Panc1 (cell line): Measurements from ENCODE around the gene SND1. TPM values are rescaled to one million over a fixed set of nuclear protein-coding genes. Genes with fewer than 3 reads are reported as not detected.

ENCODE experiments used
- ATAC-seq: fragments of 200-7000 bp; cut with Tn5 transposase; 2 replicates; pipeline ENCODE4 v1.9.1; 2020; ENCODE audit warnings: mild to moderate bottlenecking, moderate library complexity
- BruUV-seq: library from RNA; stranded (reverse); fragments of 400-500 nt; replicated peaks from 2 replicates; lab custom pipeline; 2021; lab: Mats Ljungman, UMichigan
- CTCF ChIA-PET: fragments of 300-600 bp; sonication (Branson Sonifier 250); formaldehyde crosslinking; loops from one replicate; lab custom pipeline; 2022; ENCODE audit warnings: antibody characterized with exemption; lab: Charles Lee
- POLR2A ChIA-PET: fragments of 300-600 bp; sonication (Branson Sonifier 250); formaldehyde crosslinking; loops from one replicate; lab custom pipeline; 2022; ENCODE audit warnings: antibody characterized with exemption; lab: Charles Lee
- DNase-seq: peaks from one replicate; pipeline ENCODE4 v3.0.0-alpha.2; 2010; ENCODE audit warnings: low read depth, low spot score
- H3K27ac ChIP-seq: 2 replicates; pipeline ENCODE4 v1.5.1; 2011; ENCODE audit warnings: mild to moderate bottlenecking, low read length, inconsistent platforms
- H3K27me3 ChIP-seq: fragments of 200-500 bp; sonication (Bioruptor generic); 2 replicates; pipeline ENCODE4 v1.6.0; 2014; ENCODE audit warnings: low read length, inconsistent platforms; ENCODE audit not compliant: control insufficient read depth, insufficient read depth
- H3K36me3 ChIP-seq: fragments of 200-500 bp; sonication (Bioruptor generic); 2 replicates; pipeline ENCODE4 v1.5.1; 2014; ENCODE audit warnings: inconsistent platforms, mild to moderate bottlenecking, low read length, moderate library complexity; ENCODE audit not compliant: control insufficient read depth, insufficient read depth
- H3K4me1 ChIP-seq: 2 replicates; pipeline ENCODE4 v1.5.1; 2011; ENCODE audit warnings: inconsistent platforms, mild to moderate bottlenecking, low read length, moderate library complexity; ENCODE audit not compliant: control insufficient read depth, insufficient read depth
- H3K4me3 ChIP-seq, 2 experiments: 2 replicates each; pipeline ENCODE4 v1.5.1; 2011 to 2012; ENCODE audit warnings: low read depth in 2 of 2, low read length in 2 of 2, mild to moderate bottlenecking in 2 of 2, inconsistent platforms in 1 of 2, moderate library complexity in 1 of 2
- H3K9me3 ChIP-seq: fragments of 200-500 bp; sonication (Bioruptor generic); 2 replicates; pipeline ENCODE4 v1.5.1; 2014; ENCODE audit warnings: low read depth, mild to moderate bottlenecking, inconsistent platforms, low read length, moderate library complexity; ENCODE audit not compliant: control insufficient read depth, insufficient read depth
- POLR2AphosphoS5 ChIP-seq: IDR thresholded peaks from 2 replicates; pipeline ENCODE4 v1.6.1; 2012; ENCODE audit warnings: mild to moderate bottlenecking, low read depth, low read length, moderate library complexity
- REST ChIP-seq, 2 experiments: IDR thresholded peaks; 2 replicates each; pipeline ENCODE4 v1.6.1; 2011 to 2012; ENCODE audit warnings: low read depth in 2 of 2, control low read depth in 1 of 2, low read length in 1 of 2, mild to moderate bottlenecking in 1 of 2, moderate library complexity in 1 of 2; ENCODE audit not compliant: insufficient read depth in 1 of 2
- SIN3A ChIP-seq: IDR thresholded peaks from 2 replicates; pipeline ENCODE4 v1.6.1; 2012; ENCODE audit warnings: low read depth, mild to moderate bottlenecking, low read length, moderate library complexity, borderline replicate concordance; ENCODE audit not compliant: insufficient read depth
- TCF7L2 ChIP-seq: IDR thresholded peaks from 2 replicates; pipeline ENCODE4 v1.6.1; 2011; ENCODE audit warnings: mild to moderate bottlenecking, low read depth, low read length, inconsistent platforms
- in situ Hi-C: cut with HindIII; loops from 2 replicates; pipeline ENCODE4 v1.10.0; 2016; ENCODE audit warnings: low sequenced_read_pairs, low pct_unique_long_range_greater_than_20kb
- intact Hi-C: fragments of 100-400 bp; cut with micrococcal nuclease; formaldehyde crosslinking; loops from one replicate; pipeline ENCODE4 v1.10.0; 2022; ENCODE audit not compliant: unreplicated experiment
- total RNA-seq: library from RNA; stranded (reverse); gene quantifications from one replicate; pipeline ENCODE4 v1.2.1, GENCODE V29; 2021; ENCODE audit not compliant: unreplicated experiment
- TF ChIP-seq, protein P1 (sequence below): fragments of 450-650 bp; IDR thresholded peaks from 2 replicates; pipeline ENCODE4 v1.5.1; 2017; ENCODE audit warnings: mild to moderate bottlenecking

SND1 gene
- total RNA-seq, 1 experiment from 2014 or later: 176 TPM

DNA sequence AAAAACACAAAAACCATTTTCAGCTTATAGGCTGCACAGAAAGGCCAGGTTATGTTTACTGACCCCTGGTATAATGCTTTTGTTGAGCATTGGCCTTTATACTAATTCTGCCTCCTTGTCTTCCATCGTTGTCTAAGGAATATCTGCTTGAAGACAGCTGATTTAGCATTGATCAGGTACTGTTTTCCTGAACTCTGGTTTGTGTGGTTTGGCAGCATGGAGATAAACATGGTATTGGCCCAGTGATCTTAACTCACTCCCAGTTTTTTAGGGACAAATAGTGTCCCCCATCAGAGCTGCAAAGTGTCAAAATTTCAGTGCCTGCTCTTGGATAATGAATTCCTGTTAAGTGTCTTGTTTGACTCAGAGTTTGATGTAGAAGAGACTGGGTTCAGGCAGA is 100.8 kb downstream of the SND1 start:
- CTCF ChIA-PET: no interaction called here
- no peaks in the 10 kb centered on the region for H3K4me1 ChIP-seq
- ATAC-seq: no peak
- H3K27me3 ChIP-seq: no peaks in the 10 kb centered on the region
- BruUV-seq: no TSS peak
- no peak overlapping the region for H3K4me3 ChIP-seq
- TF ChIP-seq POLR2AphosphoS5 (no peak), TCF7L2 (no peak), REST (IDR thresholded peaks at IDR 0.05; ENCODE audit: insufficient read depth in 1 of 2, low read depth in 2 of 2, low read length in 1 of 2) (no peak), SIN3A (no peak)
- TF ChIP-seq, protein P1, sequence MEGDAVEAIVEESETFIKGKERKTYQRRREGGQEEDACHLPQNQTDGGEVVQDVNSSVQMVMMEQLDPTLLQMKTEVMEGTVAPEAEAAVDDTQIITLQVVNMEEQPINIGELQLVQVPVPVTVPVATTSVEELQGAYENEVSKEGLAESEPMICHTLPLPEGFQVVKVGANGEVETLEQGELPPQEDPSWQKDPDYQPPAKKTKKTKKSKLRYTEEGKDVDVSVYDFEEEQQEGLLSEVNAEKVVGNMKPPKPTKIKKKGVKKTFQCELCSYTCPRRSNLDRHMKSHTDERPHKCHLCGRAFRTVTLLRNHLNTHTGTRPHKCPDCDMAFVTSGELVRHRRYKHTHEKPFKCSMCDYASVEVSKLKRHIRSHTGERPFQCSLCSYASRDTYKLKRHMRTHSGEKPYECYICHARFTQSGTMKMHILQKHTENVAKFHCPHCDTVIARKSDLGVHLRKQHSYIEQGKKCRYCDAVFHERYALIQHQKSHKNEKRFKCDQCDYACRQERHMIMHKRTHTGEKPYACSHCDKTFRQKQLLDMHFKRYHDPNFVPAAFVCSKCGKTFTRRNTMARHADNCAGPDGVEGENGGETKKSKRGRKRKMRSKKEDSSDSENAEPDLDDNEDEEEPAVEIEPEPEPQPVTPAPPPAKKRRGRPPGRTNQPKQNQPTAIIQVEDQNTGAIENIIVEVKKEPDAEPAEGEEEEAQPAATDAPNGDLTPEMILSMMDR: no peak
- no peaks in the 10 kb centered on the region for H3K36me3 ChIP-seq
- no peak for DNase-seq
- POLR2A ChIA-PET: no interaction called here
- H3K27ac ChIP-seq: no peak overlapping the region
- intact Hi-C loops: no loop called here
- H3K9me3 ChIP-seq: no peaks in the 10 kb centered on the region
- in situ Hi-C loops: no loop called here

GRCh38 chr7:127754457-127754856 is 102.5 kb downstream of the SND1 start:
- Histone ChIP-seq H3K9me3 (no peaks in the 10 kb centered on the region), H3K4me1 (no peaks in the 10 kb centered on the region), H3K27ac (no peak overlapping the region), H3K4me3 (no peak overlapping the region), H3K36me3 (no peaks in the 10 kb centered on the region), H3K27me3 (no peaks in the 10 kb centered on the region)
- TF ChIP-seq SIN3A: no peak
- no peak for TF ChIP-seq TCF7L2
- TF ChIP-seq POLR2AphosphoS5: no peak
- TF ChIP-seq, protein P1: no peak
- TF ChIP-seq REST (IDR thresholded peaks at IDR 0.05; ENCODE audit: insufficient read depth in 1 of 2, low read depth in 2 of 2, low read length in 1 of 2): no peak
- DNase-seq (no peak), ATAC-seq (no peak)
- POLR2A ChIA-PET: no interaction called here
- BruUV-seq: no TSS peak
- intact Hi-C loops: no loop called here
- CTCF ChIA-PET: no interaction called here
- in situ Hi-C loops: no loop called here
